Measurements from ENCODE around the gene CMIP.
"Not testable (repeated sequence)": the region's sequence is repeated elsewhere in the genome, so short reads cannot be mapped to it uniquely, and the experiment has no call there.

CMIP gene

DNA sequence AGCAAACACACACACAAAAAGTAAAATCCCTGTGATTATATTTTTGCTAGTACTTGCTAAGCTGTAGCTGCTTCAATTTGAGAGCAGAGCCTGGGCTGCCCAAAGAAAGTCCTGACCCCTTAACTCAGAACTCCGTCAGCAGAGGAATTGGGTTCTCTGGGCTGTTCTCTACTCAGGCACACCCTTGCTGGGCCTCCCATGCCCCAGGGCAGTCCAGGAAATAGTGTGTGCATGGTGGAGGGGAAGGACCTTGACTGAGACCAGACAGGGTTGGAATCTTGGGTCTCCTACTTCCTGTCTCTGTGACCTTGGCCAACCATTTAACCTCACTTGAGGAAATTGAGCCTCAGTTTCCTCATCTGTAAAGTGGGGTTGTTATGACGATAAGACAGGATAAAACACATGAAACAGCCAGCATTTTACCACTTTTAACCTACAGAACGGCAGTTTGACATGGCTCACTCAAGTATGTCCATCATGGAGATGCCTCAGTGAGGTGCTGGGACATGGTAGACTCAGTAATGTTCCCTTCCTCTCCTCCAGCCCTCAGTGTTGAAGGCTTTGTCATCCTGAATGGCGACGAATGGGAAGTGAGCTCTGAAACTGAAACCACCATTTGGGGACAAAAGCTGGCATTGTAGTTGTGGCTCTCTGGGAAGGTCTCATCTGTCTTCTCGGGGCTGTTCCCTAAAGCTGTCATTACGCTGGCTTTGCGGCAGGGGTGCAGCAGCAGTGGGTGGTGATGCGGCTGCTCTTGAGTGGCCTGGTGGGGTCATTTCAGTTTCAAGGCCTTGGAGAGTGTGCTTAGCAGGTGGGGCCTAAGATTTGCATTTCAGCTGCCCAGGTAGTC lies 74.9 kb downstream of the CMIP start:
- DNase-seq = no peak

DNA sequence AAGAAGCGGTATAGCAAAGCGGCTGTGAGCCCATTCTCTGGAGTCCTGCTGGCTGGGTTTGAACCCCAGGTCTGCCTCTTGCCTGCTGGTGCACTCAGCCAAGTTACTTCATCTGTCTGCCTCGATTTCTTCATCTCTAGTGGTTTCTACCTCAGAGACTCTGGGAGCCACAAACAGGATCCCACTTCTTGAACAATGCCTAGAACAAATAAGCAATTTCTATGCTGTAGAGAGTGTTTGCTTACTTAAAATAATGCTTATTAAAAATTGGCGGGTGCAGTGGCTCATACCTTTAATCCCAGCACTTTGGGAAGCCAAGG lies 75.5 kb downstream of the CMIP start:
- no peak for DNase-seq

DNA sequence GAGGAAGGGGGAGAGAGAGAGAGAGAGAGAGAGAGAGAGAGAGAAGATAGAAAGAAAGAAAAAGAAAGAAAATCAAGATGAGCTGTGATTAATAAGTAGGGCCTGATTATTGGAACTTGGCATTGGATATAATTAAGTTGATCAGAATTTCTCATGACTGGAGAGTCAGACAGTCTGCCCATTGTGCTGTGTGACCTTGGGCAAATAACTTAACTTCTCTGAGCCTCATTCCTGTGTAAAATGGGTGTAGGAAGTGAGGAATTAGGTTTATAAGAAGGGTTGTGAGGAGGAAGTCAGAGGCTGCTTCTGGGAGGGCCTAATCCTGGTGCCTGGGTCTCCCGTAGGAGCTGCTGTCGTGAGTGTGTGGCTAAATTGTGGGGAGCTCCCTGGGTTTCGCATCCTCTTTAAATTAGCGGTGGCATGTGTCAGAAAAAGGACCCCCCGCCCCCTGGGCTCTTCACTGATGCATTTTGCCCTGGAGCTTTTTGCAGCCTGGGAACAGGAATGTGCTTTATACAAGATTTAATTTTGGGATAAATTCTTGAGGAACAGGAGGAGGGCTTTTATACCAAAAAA lies 76.0 kb downstream of the CMIP start:
- DNase-seq = no peak

DNA sequence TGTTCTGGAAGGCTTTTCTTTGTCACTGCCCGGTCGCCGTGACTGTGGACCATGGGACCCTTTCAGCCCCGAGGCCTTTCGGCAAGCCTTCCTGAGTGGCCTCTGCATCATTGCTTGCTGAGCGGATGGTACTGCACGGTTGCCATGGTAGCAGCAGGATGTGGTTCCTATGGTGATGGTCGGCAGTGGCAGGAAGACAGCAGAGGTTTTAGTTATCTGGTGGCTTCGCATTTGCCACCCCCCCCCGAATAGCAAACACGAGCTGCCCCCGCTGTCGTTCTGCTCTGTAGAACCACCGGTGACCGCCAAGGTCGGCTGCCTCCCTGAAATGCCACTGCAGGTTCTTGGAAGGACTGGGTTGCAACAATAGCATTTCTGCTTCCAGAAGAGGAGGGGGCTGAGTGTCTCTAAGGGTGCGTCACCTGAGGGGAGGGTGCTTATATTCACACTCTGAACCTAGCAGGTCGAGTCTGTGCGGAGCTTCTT lies 76.6 kb downstream of the CMIP start:
- DNase-seq = peak; percentile 80

DNA sequence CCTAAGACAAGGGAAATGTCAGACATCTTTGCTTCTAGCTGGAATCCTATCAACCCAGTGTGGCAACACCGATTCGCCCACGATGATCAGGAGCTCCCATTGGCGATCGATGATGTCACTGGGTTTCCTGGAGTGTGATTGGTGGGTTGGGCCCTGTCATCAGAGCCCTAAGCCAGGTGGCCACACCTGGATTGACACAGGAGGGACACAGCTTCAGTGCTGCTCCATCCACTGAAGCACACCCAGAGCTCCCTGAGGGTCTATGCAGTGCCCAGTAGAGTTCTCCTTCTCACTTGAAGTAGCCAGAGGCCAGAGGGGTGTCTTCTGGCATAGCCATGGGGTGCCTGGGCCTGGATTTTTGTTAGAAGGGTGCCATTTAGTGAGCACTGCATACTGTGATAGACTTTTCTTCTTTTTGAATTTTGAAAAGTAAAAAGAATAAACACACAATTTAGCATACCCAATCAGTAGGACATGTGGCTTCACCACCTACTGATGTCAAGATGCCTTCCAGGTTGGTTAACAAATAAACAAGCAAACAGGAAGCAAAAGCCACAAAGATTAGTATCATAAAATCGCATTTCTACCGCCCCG lies 77.6 kb downstream of the CMIP start:
- DNase-seq = no peak

DNA sequence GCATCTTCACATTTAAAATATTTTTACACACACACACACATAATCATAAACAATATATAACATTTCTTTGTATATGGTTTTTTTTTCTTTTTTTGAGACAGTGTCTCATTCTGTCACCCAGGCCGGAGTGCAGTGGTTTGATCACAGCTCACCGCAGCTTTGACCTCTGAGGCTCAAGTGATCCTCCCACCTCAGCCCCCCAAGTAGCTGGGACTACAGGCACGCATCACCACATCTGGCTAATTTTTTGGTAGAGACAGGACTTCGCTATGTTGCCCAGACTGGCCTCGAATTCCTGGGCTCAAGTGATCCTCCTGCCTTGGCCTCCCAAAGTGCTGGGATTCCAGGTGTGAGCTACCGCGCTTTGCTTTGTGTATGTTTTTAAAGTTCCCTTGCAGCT lies 78.2 kb downstream of the CMIP start:
- DNase-seq = not testable (repeated sequence)

DNA sequence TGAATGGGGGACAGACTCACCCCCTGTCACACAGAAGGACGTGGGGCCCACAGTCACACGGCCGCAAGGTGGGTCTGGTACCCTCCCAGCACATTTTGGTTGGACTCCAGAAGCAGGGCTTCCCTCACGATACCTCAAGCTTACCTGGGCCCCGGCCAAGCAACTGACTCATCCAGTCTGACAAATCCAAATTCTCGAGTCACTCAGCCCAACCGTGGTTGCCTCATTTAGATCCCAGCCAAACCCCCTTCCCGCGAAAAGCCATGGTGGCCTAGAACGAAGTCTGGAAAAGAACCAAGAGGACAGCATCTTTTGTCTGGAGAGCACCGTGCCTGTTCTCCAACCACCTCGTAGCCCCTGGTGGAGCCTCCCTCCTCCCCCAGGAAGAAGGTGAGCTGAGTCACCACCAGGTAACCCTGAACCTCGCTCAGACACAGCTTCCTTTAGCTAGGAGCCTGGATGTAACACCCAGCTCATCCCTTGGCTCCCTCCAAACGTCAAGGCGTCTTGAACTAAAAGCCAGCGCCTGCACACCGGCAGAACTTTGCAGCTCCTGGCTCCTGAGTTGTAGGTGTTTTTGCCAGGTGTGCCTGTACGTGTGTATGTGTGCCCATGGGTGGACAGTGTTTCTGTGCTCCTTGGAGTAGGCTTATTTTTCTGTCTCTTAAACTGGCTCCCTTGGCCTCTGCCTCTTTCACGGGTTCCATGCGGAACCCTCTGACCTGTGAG lies 78.9 kb downstream of the CMIP start:
- DNase-seq = peak; percentile 48

DNA sequence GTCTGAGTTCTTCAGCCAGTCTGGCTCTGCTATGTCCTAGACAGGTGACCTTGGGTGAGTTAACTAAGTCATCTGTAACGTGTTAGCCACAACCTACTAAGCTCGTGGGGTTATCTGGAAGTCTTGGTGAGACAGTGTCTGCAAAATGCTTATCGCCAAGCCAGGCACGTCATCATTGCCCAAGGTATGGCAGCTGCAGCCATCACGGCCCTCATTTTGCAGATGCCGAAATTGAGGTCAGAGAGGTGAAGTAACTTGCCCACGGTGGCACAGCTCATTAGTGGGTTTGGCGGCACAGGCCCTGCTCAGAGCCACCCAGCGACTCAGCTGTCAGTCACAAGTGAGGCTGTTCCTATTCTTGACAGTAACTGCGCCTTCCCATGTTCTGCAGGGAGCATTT lies 79.8 kb downstream of the CMIP start:
- DNase-seq = peak; percentile 56

DNA sequence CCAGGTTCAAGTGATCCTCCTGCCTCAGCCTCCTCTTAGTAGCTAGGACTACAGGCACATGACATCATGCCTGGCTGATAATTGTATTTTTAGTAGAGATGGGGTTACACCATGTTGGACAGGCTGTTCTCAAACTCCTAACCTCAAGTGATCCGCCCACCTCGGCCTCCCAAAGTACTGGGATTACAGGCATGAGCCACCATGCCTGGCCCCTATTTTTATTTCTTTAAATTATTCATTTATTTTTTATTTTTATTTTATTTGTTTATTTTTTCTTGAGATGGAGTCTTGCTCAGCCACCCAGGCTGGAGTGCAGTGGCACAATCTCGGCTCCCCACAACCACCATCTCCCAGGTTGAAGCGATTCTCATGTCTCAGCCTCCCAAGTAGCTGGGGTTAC lies 80.3 kb downstream of the CMIP start:
- DNase-seq = not testable (repeated sequence)

DNA sequence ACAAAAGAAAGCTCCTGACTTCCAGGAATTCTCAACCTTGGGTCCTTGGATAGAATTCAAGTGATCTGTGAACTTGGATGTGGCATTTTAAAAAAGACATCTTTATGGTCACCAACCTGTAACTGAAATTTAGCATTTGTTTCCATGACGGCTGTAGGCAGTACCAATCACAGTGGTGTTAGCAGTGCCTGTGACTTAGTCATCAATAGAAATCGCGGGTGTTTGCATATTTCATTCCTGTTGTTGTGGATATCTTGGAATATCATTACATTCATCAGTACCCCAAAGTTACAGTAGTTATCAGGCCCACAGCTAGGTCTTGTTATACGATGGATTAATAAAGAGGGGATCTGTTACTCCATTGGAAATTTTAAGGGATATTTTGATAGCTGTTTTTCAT lies 81.6 kb downstream of the CMIP start:
- no peak for DNase-seq

DNA sequence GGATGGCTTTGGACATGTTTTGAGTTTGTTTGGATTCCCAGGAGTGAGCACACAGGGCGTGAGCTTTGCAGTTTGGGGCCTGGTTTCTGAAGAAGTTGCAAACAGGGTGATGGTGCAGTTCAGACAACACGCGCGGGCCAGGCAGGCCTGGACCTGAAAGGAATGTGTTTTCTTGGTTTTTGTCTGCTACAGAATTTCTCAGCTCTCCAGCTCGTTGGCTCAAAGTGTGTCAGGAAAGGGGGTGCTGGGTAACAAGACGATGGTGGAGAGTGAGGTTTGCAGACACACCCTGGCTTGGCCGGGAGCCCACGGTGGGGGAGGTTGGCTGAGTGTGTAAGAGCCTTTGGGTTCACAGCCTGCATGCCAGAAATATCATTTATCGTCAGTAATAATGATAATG lies 82.3 kb downstream of the CMIP start:
- peak; percentile 38 for DNase-seq

DNA sequence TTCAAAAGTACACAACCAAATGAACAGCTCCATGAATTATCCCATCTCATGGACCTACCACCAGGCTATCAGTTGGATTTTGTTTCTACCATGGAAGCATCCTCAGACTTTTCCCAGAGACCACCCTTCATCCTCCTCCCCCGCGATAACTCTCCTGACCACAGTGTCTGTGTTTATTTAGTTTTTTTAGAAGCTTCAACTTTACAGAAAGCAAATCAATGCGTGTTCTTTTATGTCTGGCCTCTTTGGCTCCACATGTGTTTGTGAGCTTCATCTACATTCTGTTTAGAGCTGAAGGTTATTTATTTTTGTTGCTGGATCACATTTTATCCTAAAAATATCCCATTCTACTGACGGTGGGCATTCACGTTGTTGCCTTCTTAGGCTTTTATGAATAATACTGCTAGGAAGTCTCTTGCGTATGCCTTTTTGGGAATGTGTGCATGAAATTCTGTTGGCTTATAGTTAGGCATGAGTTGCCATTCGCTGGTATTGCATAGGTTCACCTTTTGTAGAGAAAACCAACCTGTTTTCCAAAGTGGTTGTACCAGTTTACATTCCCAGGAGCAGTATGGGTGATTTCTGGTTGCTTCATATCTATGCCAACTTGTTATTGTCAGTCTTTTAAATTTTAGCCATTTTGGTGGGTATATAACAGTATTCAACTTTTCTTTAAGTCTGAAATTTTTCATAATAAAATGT lies 83.0 kb downstream of the CMIP start:
- DNase-seq = no peak

DNA sequence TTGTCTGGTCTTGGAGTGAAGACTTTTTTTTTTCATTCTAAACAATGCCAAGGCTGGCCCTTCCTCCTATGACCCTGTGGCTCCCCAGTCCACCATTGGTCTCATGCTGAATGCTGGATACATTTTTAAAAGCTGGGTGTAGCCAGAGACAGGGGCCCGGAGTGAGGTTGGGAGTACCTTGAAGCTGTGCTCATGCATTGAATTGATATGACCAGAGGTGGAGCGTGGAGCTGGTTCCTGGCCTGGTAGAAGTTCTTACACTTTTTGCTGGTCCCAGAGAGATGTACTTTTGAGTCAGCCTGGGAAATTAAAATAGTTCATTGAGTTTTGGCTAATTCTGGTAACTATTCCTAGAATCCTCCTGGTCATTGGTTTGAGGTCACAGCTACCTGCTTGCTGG lies 83.6 kb downstream of the CMIP start:
- no peak for DNase-seq

DNA sequence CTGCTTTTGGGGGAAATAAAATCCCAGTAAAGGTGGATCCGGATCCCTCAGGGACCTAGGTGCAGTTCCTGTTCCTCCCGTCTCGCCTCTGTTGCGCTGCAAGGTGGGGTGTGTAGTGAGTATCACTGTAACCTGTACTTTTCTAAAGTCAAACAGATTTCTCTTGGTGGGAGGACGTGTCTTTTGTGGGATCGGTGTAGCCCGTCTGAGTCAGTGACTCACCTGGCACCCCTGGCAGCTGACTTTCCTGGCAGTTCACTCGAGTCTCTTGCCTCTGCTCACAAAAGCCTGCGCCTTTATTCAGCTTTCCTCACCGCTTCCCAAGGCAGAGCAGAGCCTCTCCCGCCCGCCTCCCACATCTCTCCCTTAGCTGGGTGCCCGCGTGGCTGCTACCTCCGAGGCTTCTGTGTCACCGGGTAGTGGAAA lies 85.7 kb downstream of the CMIP start:
- DNase-seq = no peak

DNA sequence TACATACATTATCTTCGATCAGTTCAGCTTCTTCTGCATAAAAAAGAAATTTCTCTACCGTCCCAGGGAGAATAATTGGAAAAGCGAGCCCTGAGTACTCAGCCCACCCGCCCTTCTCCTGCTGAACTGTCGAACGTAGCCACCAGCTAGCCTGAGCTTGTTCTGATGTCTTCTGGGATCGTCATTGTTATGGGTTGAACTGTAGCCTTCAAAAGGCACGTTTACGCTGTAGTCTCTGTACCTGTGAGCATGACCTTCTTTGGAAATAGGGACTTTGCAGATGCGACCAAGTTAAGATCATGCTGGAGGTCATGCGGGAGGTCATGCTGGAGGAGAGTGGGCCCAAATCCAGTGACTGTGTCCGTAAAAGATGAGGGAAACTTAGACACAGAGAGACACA lies 86.2 kb downstream of the CMIP start:
- DNase-seq = no peak

DNA sequence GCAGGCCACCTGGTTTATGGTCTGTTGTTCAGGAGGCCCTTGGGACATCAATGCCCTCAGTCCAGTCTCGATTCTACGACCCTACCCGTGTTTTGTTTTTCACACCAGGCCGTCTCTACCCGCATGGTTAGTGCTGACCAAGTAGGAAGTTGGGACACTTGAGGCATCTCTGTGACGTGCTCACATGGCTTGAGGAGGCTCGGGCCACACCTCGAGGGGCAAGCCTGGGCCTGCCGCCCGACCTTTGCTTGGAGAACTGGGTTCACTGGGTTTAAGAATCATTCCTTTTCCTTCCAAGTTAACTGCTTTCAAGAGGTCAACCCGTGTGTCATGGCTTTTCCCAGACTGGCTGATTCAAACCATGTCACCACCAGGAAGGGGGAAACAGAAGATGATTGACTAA lies 86.8 kb downstream of the CMIP start:
- no peak for DNase-seq

DNA sequence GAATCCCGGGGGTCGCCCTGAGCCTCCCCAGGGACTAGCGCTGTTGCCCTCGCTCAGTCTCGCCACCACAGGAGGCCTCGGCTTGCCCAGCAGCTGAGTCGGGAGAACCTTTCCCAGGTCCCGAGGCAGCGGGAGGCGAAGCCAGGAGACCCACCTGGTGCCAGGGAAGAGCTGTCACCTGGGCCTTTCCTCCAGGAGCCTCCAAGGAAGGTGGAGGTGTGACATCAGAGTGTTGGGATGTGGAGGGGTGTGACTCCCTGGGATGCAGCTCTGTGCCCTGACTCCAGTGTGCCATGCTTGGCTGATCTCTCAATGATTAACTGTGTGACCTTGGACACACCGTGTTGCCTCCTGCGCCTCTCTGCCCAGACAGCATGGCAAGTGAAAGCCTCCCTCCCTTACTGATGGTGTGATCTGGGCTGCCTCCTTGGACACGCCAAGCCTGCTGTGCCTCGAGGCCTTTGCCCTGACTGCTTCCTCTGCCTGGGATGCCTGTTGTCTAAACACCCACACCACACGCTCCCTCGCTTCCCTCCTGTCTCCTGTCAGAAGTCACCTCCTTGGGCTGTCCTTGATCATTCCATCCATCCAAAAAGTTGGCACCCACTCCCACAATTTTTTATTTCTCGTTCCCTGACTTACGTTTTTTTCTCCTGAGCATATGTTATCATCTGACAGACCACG lies 88.0 kb downstream of the CMIP start:
- DNase-seq = no peak

DNA sequence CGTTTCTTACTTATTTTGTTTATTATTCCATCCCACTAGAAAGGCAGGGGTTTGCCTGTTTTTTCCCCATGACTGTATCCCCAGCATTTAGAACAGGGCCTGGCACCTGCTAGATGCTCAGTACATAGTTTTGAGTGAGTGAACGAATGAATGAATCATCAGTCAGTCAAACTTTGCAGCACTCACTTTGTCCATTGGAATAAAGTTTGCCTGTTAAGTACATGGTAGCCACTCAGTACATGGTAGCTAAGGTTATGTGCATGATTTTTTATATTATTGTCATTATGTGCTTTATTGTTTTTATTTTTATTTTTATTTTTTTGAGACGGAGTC lies 88.5 kb downstream of the CMIP start:
- DNase-seq = no peak

DNA sequence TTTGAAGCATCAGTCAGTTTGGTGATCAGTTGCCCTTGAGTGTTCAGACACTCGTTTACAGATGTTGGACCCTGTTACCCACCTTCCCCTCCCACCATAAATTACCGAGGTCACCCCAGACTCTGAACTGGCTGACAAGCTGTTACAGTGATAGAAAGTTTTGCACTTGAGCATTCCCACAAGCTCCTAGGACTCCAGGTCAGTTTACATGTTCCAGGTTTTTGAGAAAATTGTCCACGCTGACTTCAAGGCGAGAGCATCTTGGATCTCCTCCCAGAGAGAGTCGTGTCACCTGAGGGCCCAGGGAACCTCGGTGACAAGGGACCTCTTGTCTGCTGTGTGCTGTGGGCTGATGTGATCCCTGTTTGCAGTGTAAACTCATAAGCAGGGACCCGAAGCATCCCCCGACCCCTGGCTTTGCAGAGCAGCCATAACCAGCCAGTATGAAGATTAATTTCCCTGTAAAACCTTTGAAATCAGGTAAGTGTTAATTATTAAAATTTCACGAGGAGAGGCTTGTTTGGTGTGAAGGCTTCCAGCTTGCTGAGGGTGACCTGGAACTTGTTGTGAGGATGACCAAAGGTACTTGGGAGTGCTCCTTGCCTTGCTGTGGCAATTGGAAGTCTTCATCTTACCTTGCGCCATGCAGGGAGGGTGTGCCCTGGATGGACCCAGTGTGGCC lies 91.2 kb downstream of the CMIP start:
- no peak for DNase-seq

DNA sequence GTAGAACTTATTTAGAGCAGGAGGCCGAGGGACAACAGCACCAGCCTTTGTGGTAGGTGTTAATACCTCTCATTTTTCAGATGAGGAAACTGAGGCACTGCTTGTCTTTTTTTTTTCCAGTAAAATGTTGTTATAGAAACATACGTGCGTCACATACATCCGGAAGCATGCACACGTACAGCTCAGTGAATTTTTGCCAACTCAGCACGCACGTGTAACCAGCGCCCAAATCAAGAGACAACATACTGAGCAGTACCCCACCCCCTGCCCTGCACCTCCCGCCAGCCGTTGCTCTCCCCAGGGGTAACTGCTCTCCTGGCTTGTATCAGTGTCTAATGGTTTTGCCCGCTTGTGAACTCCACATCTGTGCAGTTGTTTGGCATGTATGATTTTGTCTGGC lies 92.0 kb downstream of the CMIP start:
- DNase-seq = no peak

DNA sequence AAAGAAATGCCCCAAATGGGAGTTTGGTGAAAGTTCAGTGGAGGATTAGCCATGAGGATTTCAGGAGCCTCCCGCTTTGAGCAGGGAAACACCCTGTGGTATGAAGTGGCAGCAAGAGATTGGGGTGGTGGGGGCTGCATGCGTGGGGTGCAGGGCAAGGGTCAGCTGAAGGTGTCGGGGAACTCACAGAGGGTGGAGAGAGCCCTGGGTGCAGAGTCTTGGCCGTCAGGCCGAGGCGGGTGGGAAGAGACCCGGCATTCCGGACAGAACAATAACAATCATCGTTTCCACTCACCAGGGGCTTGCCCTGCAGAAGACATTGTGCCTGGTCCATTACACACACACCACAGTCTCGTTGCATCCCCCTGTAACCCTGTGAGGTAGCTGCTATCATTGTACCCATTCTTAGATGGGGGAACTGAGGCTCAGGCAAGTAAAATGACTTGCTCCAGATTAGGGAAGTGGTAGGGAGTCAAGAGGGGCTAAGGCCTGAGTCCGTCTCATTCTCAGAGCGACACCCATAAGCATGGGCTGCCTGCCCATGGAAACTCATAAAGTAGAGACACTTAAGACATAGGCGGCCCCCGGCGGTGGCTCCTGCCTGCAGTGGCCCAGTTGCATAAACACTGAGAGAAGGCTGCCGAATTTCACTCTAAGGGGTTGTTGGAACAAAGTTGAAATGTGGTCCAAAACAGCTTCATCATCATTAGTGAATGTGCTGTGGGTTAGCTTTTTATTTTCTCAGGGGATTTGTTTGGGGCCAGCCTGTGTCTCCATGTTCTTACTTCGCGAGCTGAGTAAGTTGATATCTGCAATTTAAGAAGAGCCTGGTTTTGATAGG lies 93.3 kb downstream of the CMIP start:
- DNase-seq = no peak
